HepG2 (cell line): ENCODE data around the gene AQP10. TPM values are rescaled to one million over a fixed set of nuclear protein-coding genes. Genes with fewer than 3 reads are reported as not detected.

Experiments used
- AGO2 ChIP-seq: fragments of 200-400 bp; formaldehyde crosslinking; optimal IDR thresholded peaks from 2 replicates; pipeline ENCODE3; 2017; ENCODE audit warnings: mild to moderate bottlenecking, low read depth, low read length, moderate library complexity
- EEA1 ChIP-seq: sonication (generic); formaldehyde crosslinking; IDR thresholded peaks from 2 replicates; pipeline ENCODE4 v1.5.1; 2020; ENCODE audit warnings: mild to moderate bottlenecking, missing genetic modification reagents, borderline replicate concordance
- EED ChIP-seq: sonication (generic); formaldehyde crosslinking; IDR thresholded peaks from 2 replicates; pipeline ENCODE4 v1.5.0; 2020; ENCODE audit warnings: mild to moderate bottlenecking, missing genetic modification reagents
- HOXA3 ChIP-seq: sonication (generic); formaldehyde crosslinking; IDR thresholded peaks from 2 replicates; pipeline ENCODE4 v1.5.0; 2020; ENCODE audit warnings: missing genetic modification reagents
- KLF13 ChIP-seq: sonication (generic); formaldehyde crosslinking; IDR thresholded peaks from 2 replicates; pipeline ENCODE4 v1.4.0; 2020; ENCODE audit warnings: mild to moderate bottlenecking, missing genetic modification reagents
- KLF16 ChIP-seq, 2 experiments: sonication (generic) in 1 of 2; formaldehyde crosslinking in 1 of 2; IDR thresholded peaks; 2 replicates each; pipeline versions ENCODE4 v1.6.1 to v1.8.0; 2016 to 2023; ENCODE audit warnings: missing genetic modification reagents in 2 of 2, missing compliant biosample characterization in 1 of 2
- MBD4 ChIP-seq: IDR thresholded peaks from 2 replicates; pipeline ENCODE4 v1.6.1; 2012; ENCODE audit warnings: low read length, inconsistent platforms, borderline replicate concordance
- MEF2D ChIP-seq: sonication (generic); formaldehyde crosslinking; IDR thresholded peaks from 2 replicates; pipeline ENCODE4 v1.5.1; 2020; ENCODE audit warnings: mild to moderate bottlenecking, missing genetic modification reagents
- MEIS2 ChIP-seq: sonication (generic); formaldehyde crosslinking; IDR thresholded peaks from 2 replicates; pipeline ENCODE4 v1.9.0; 2021; ENCODE audit warnings: mild to moderate bottlenecking, missing genetic modification reagents
- PCBP2 ChIP-seq: fragments of 200-400 bp; formaldehyde crosslinking; optimal IDR thresholded peaks from 2 replicates; pipeline ENCODE3; 2018; ENCODE audit warnings: low read length, low read depth; ENCODE audit not compliant: poor library complexity, severe bottlenecking
- RXRB ChIP-seq: IDR thresholded peaks from 2 replicates; pipeline ENCODE4 v1.6.1; 2016; ENCODE audit warnings: borderline replicate concordance, missing genetic modification reagents, missing compliant biosample characterization
- SP1 ChIP-seq, 2 experiments: fragments of 450-650 bp in 1 of 2; sonication (generic) in 1 of 2; formaldehyde crosslinking in 1 of 2; IDR thresholded peaks; 2 replicates each; pipeline versions ENCODE4 v1.4.0 to v1.6.1; 2016 to 2020; ENCODE audit warnings: missing genetic modification reagents in 1 of 2
- SRF ChIP-seq: IDR thresholded peaks from 2 replicates; pipeline ENCODE4 v1.6.1; 2011; ENCODE audit warnings: mild to moderate bottlenecking, low read depth, low read length, moderate library complexity
- ZFAT ChIP-seq: sonication (generic); formaldehyde crosslinking; conservative IDR thresholded peaks from 2 replicates; pipeline ENCODE4 v1.8.1; 2023; ENCODE audit warnings: missing genetic modification reagents, inconsistent platforms
- ZNF136 ChIP-seq: sonication (generic); formaldehyde crosslinking; IDR thresholded peaks from 2 replicates; pipeline ENCODE4 v1.8.1; 2022; ENCODE audit warnings: low read depth, mild to moderate bottlenecking, moderate library complexity, missing genetic modification reagents
- ZNF225 ChIP-seq: sonication (generic); formaldehyde crosslinking; IDR thresholded peaks from 2 replicates; pipeline ENCODE4 v1.4.0; 2020; ENCODE audit warnings: mild to moderate bottlenecking, missing genetic modification reagents
- ZNF430 ChIP-seq: sonication (generic); formaldehyde crosslinking; IDR thresholded peaks from 2 replicates; pipeline ENCODE4 v1.9.0; 2021; ENCODE audit warnings: mild to moderate bottlenecking, missing genetic modification reagents
- ZNF451 ChIP-seq: sonication (generic); formaldehyde crosslinking; IDR thresholded peaks from 2 replicates; pipeline ENCODE4 v1.5.0; 2020; ENCODE audit warnings: mild to moderate bottlenecking, missing genetic modification reagents
- ZNF550 ChIP-seq: sonication (generic); formaldehyde crosslinking; IDR thresholded peaks from 2 replicates; pipeline ENCODE4 v1.4.0; 2020; ENCODE audit warnings: mild to moderate bottlenecking, missing genetic modification reagents, borderline replicate concordance
- ZNF672 ChIP-seq: sonication (generic); formaldehyde crosslinking; IDR thresholded peaks from 2 replicates; pipeline ENCODE4 v1.8.1; 2022; ENCODE audit warnings: missing genetic modification reagents
- ZNF790 ChIP-seq: sonication (generic); formaldehyde crosslinking; IDR thresholded peaks from 2 replicates; pipeline ENCODE4 v1.8.0; 2022; ENCODE audit warnings: missing genetic modification reagents, mild to moderate bottlenecking, borderline replicate concordance
- ZNF879 ChIP-seq: sonication (generic); formaldehyde crosslinking; IDR thresholded peaks from 2 replicates; pipeline ENCODE4 v1.8.1; 2023; ENCODE audit warnings: missing genetic modification reagents
- polyA plus RNA-seq, 8 experiments: library from polyadenylated mRNA; depleted of rRNA in 3 of 8; stranded (reverse) in 7 of 8; unstranded in 1 of 8; fragments of >200 nt; fragmentation: Illumina TruSeq in 4 of 8; extraction: Trizol in 4 of 8; gene quantifications; 2 replicates each; pipeline versions ENCODE4 v1.2.1 to v1.2.3, GENCODE V29; 2011 to 2016; ENCODE audit warnings: low read depth in 4 of 8, missing spikeins in 1 of 8, mixed read lengths in 1 of 8; ENCODE audit not compliant: insufficient read depth in 1 of 8
- total RNA-seq, 5 experiments: library from RNA; depleted of rRNA; stranded (reverse); fragments of >200 nt; fragmentation: Illumina TruSeq; extraction: Trizol; gene quantifications; 2 replicates each; pipeline ENCODE4 v1.2.3, GENCODE V29; 2016; ENCODE audit warnings: low read depth in 1 of 5
- TF ChIP-seq, protein P1 (sequence below): sonication (generic); formaldehyde crosslinking; IDR thresholded peaks from 2 replicates; pipeline ENCODE4 v1.4.0; 2020; ENCODE audit warnings: mild to moderate bottlenecking, missing genetic modification reagents
- TF ChIP-seq, protein P2 (sequence below), 2 experiments: fragments of 450-650 bp in 1 of 2; sonication (generic) in 1 of 2; formaldehyde crosslinking; IDR thresholded peaks; 2 replicates each; pipeline versions ENCODE4 v1.5.0 to v1.8.0; 2020 to 2022; ENCODE audit warnings: mild to moderate bottlenecking in 1 of 2, missing genetic modification reagents in 1 of 2
- TF ChIP-seq, protein P3 (sequence below): sonication (generic); formaldehyde crosslinking; IDR thresholded peaks from 2 replicates; pipeline ENCODE4 v1.8.1; 2023; ENCODE audit warnings: mild to moderate bottlenecking, missing genetic modification reagents

The AQP10 gene
- total and polyA plus RNA-seq, 2 of the 13 experiments (the other 11 are each of a cell fraction or from before 2014, with no cell fraction given) = 0.30 TPM; not detected in 1

DNA sequence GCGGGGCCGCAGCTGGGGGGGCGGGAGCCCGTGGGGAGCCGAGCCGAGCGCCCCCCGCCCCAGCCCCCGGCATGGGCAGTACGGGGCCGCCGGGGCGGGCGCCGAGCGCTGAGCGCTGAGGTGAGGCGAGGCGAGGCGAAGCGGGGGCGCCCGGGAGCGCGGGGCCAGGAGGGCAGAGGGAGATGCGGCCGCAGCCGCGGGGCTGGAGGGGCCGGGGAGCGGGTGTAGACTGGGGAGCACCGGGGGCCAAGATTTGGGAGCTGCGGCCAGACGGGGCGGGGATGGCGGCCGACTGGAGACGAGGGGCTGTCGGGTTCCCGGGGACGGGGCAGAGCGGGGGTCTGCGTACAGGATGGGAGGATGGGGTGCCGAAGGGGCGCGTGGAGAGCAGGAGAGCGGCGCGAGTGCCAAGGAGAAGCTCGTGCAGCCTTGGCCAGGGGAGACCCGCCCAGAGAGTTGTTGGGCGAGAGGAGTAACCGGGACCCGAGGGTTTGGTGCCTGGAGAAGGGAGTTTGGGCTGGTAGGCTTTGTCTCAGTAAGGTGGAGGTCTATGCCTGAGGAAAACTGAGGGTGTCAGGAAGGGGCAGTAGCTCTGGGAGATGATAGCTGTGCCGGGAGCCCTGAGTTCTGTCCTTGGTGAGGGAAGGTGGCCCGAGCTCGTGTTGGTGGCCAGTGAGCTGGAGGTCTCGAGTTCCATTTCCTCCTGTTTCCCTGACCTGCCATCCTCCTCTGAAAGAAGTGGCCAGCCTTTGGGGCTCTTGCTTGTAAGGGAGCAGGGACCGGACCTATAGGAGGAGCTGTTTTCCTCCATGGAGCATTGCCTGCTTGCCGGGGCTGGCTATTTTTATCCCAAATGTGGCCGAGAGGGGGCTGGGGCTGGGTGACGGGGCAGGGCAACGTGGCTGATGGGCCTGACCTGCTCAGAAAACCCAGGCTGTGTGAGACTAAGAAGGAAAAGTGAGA is 5.0 kb downstream of the AQP10 start (continued):
- TF ChIP-seq ZNF550 (CRISPR knock-in tag) (no peak), RXRB (CRISPR knock-in tag) (no peak), KLF16 (CRISPR knock-in tag; IDR thresholded peaks at IDR 0.05) (no peak), HOXA3 (CRISPR knock-in tag) (no peak), ZNF225 (CRISPR knock-in tag) (no peak), ZFAT (CRISPR knock-in tag) (no peak), ZNF136 (CRISPR knock-in tag) (no peak), PCBP2 (no peak), EED (CRISPR knock-in tag) (no peak), MBD4 (no peak), ZNF430 (CRISPR knock-in tag) (peak; percentile 34; the same call in 1 of the 2 replicates), ZNF790 (CRISPR knock-in tag) (no peak), SP1 (IDR thresholded peaks at IDR 0.05) (no peak), SP1 (CRISPR knock-in tag; IDR thresholded peaks at IDR 0.05) (no peak), EEA1 (CRISPR knock-in tag) (no peak), KLF13 (CRISPR knock-in tag) (no peak), ZNF879 (CRISPR knock-in tag) (no peak), MEIS2 (no peak), ZNF451 (CRISPR knock-in tag) (no peak), MEF2D (CRISPR knock-in tag) (peak; percentile 57; the same call in 1 of the 2 replicates), SRF (no peak), AGO2 (no peak), ZNF672 (CRISPR knock-in tag) (no peak)
- TF ChIP-seq, protein P1, sequence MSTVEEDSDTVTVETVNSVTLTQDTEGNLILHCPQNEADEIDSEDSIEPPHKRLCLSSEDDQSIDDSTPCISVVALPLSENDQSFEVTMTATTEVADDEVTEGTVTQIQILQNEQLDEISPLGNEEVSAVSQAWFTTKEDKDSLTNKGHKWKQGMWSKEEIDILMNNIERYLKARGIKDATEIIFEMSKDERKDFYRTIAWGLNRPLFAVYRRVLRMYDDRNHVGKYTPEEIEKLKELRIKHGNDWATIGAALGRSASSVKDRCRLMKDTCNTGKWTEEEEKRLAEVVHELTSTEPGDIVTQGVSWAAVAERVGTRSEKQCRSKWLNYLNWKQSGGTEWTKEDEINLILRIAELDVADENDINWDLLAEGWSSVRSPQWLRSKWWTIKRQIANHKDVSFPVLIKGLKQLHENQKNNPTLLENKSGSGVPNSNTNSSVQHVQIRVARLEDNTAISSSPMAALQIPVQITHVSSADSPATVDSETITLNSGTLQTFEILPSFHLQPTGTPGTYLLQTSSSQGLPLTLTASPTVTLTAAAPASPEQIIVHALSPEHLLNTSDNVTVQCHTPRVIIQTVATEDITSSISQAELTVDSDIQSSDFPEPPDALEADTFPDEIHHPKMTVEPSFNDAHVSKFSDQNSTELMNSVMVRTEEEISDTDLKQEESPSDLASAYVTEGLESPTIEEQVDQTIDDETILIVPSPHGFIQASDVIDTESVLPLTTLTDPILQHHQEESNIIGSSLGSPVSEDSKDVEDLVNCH = no peak
- TF ChIP-seq, protein P2, sequence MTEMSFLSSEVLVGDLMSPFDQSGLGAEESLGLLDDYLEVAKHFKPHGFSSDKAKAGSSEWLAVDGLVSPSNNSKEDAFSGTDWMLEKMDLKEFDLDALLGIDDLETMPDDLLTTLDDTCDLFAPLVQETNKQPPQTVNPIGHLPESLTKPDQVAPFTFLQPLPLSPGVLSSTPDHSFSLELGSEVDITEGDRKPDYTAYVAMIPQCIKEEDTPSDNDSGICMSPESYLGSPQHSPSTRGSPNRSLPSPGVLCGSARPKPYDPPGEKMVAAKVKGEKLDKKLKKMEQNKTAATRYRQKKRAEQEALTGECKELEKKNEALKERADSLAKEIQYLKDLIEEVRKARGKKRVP (CRISPR knock-in tag; IDR thresholded peaks at IDR 0.05) = no peak
- TF ChIP-seq, protein P3, sequence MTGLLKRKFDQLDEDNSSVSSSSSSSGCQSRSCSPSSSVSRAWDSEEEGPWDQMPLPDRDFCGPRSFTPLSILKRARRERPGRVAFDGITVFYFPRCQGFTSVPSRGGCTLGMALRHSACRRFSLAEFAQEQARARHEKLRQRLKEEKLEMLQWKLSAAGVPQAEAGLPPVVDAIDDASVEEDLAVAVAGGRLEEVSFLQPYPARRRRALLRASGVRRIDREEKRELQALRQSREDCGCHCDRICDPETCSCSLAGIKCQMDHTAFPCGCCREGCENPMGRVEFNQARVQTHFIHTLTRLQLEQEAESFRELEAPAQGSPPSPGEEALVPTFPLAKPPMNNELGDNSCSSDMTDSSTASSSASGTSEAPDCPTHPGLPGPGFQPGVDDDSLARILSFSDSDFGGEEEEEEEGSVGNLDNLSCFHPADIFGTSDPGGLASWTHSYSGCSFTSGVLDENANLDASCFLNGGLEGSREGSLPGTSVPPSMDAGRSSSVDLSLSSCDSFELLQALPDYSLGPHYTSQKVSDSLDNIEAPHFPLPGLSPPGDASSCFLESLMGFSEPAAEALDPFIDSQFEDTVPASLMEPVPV (CRISPR knock-in tag) = no peak
